HepG2 (cell line): ENCODE measurements around the gene DIPK1A. TPM values are rescaled to one million over a fixed set of nuclear protein-coding genes. Genes with fewer than 3 reads are reported as not detected.
A peak's percentile ranks its signal among the peaks of the same experiment; 100 is the strongest.

Experiments used
- ARNTL ChIP-seq: sonication (generic); formaldehyde crosslinking; IDR thresholded peaks from 2 replicates; pipeline ENCODE4 v1.4.0; 2020; ENCODE audit warnings: mild to moderate bottlenecking, missing genetic modification reagents
- ATF7-NPFF ChIP-seq: sonication (generic); formaldehyde crosslinking; IDR thresholded peaks from 2 replicates; pipeline ENCODE4 v1.8.1; 2023; ENCODE audit warnings: mild to moderate bottlenecking, low read depth, missing genetic modification reagents, moderate library complexity
- EP300 ChIP-seq, 3 experiments: sonication (generic) in 1 of 3; formaldehyde crosslinking in 1 of 3; IDR thresholded peaks; 2 replicates each; pipeline versions ENCODE4 v1.5.1 to v1.6.1; 2011 to 2020; ENCODE audit warnings: low read depth in 2 of 3, low read length in 2 of 3, borderline replicate concordance in 1 of 3, improper control_type of control experiment in 1 of 3, mild to moderate bottlenecking in 1 of 3, missing genetic modification reagents in 1 of 3, moderate library complexity in 1 of 3
- HNF4A ChIP-seq: sonication (generic); formaldehyde crosslinking; IDR thresholded peaks from 2 replicates; pipeline ENCODE4 v1.4.0; 2020; ENCODE audit warnings: missing genetic modification reagents
- HOXD1 ChIP-seq: sonication (generic); formaldehyde crosslinking; IDR thresholded peaks from 2 replicates; pipeline ENCODE4 v1.5.0; 2020; ENCODE audit warnings: missing genetic modification reagents
- IRF1 ChIP-seq: sonication (generic); formaldehyde crosslinking; IDR thresholded peaks from 2 replicates; pipeline ENCODE4 v1.4.0; 2020; ENCODE audit warnings: low read depth, mild to moderate bottlenecking, missing genetic modification reagents
- POLR2A ChIP-seq, 2 experiments: IDR thresholded peaks; 2 replicates each; pipeline ENCODE4 v1.6.1; 2011; ENCODE audit warnings: low read depth in 2 of 2, low read length in 2 of 2, mild to moderate bottlenecking in 1 of 2, moderate library complexity in 1 of 2; ENCODE audit not compliant: insufficient read depth in 1 of 2
- SP140L ChIP-seq: sonication (generic); formaldehyde crosslinking; IDR thresholded peaks from 2 replicates; pipeline ENCODE4 v1.4.0; 2020; ENCODE audit warnings: missing genetic modification reagents, borderline replicate concordance
- ZNF446 ChIP-seq: sonication (generic); formaldehyde crosslinking; IDR thresholded peaks from 2 replicates; pipeline ENCODE4 v1.5.0; 2020; ENCODE audit warnings: mild to moderate bottlenecking, missing genetic modification reagents
- ZNF451 ChIP-seq: sonication (generic); formaldehyde crosslinking; IDR thresholded peaks from 2 replicates; pipeline ENCODE4 v1.5.0; 2020; ENCODE audit warnings: mild to moderate bottlenecking, missing genetic modification reagents
- ZNF563 ChIP-seq: sonication (generic); formaldehyde crosslinking; IDR thresholded peaks from 2 replicates; pipeline ENCODE4 v1.8.0; 2022; ENCODE audit warnings: mild to moderate bottlenecking, moderate library complexity, missing genetic modification reagents
- ZNF773 ChIP-seq: sonication (generic); formaldehyde crosslinking; IDR thresholded peaks from 2 replicates; pipeline ENCODE4 v1.4.0; 2020; ENCODE audit warnings: missing genetic modification reagents, borderline replicate concordance
- ZNF781 ChIP-seq: sonication (generic); formaldehyde crosslinking; IDR thresholded peaks from 2 replicates; pipeline ENCODE4 v1.5.1; 2020; ENCODE audit warnings: borderline replicate concordance, mild to moderate bottlenecking, missing genetic modification reagents; ENCODE audit errors: not compliant biosample characterization
- ZSCAN29 ChIP-seq: sonication (generic); formaldehyde crosslinking; conservative IDR thresholded peaks from 2 replicates; pipeline ENCODE4 v1.4.0; 2020; ENCODE audit warnings: mild to moderate bottlenecking, missing genetic modification reagents
- polyA plus RNA-seq, 8 experiments: library from polyadenylated mRNA; depleted of rRNA in 3 of 8; stranded (reverse) in 7 of 8; unstranded in 1 of 8; fragments of >200 nt; fragmentation: Illumina TruSeq in 4 of 8; extraction: Trizol in 4 of 8; gene quantifications; 2 replicates each; pipeline versions ENCODE4 v1.2.1 to v1.2.3, GENCODE V29; 2011 to 2016; ENCODE audit warnings: low read depth in 4 of 8, missing spikeins in 1 of 8, mixed read lengths in 1 of 8; ENCODE audit not compliant: insufficient read depth in 1 of 8
- total RNA-seq, 5 experiments: library from RNA; depleted of rRNA; stranded (reverse); fragments of >200 nt; fragmentation: Illumina TruSeq; extraction: Trizol; gene quantifications; 2 replicates each; pipeline ENCODE4 v1.2.3, GENCODE V29; 2016; ENCODE audit warnings: low read depth in 1 of 5
- TF ChIP-seq, protein P1 (sequence below): sonication (generic); formaldehyde crosslinking; IDR thresholded peaks from 2 replicates; pipeline ENCODE4 v1.8.0; 2022; ENCODE audit warnings: mild to moderate bottlenecking, missing genetic modification reagents, moderate library complexity
- TF ChIP-seq, protein P2 (sequence below), 2 experiments: fragments of 450-650 bp in 1 of 2; sonication (generic) in 1 of 2; formaldehyde crosslinking; IDR thresholded peaks; 2 replicates each; pipeline versions ENCODE4 v1.5.0 to v1.8.0; 2020 to 2022; ENCODE audit warnings: mild to moderate bottlenecking in 1 of 2, missing genetic modification reagents in 1 of 2
- TF ChIP-seq, protein P3 (sequence below): sonication (generic); formaldehyde crosslinking; IDR thresholded peaks from 2 replicates; pipeline ENCODE4 v1.5.0; 2020; ENCODE audit warnings: mild to moderate bottlenecking, missing genetic modification reagents, borderline replicate concordance

DIPK1A gene
- total and polyA plus RNA-seq, 2 of the 13 experiments (the other 11 are each of a cell fraction or from before 2014, with no cell fraction given), result 8.4 TPM

GRCh38 chr1:92961131-92961895 lies at the start of gene DIPK1A (continued):
- TF ChIP-seq, protein P1, sequence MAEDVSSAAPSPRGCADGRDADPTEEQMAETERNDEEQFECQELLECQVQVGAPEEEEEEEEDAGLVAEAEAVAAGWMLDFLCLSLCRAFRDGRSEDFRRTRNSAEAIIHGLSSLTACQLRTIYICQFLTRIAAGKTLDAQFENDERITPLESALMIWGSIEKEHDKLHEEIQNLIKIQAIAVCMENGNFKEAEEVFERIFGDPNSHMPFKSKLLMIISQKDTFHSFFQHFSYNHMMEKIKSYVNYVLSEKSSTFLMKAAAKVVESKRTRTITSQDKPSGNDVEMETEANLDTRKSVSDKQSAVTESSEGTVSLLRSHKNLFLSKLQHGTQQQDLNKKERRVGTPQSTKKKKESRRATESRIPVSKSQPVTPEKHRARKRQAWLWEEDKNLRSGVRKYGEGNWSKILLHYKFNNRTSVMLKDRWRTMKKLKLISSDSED (CRISPR knock-in tag), result 0 out of 2 replicates have a peak, but pooled peaks have one; percentile 18
- TF ChIP-seq, protein P2, sequence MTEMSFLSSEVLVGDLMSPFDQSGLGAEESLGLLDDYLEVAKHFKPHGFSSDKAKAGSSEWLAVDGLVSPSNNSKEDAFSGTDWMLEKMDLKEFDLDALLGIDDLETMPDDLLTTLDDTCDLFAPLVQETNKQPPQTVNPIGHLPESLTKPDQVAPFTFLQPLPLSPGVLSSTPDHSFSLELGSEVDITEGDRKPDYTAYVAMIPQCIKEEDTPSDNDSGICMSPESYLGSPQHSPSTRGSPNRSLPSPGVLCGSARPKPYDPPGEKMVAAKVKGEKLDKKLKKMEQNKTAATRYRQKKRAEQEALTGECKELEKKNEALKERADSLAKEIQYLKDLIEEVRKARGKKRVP (CRISPR knock-in tag; IDR thresholded peaks at IDR 0.05), result no peak
- TF ChIP-seq SP140L (CRISPR knock-in tag) (no peak), IRF1 (CRISPR knock-in tag) (no peak), ARNTL (CRISPR knock-in tag) (no peak), EP300 (IDR thresholded peaks at IDR 0.05; ENCODE audit: low read depth in 2 of 2, low read length in 2 of 2) (no peak), EP300 (CRISPR knock-in tag; IDR thresholded peaks at IDR 0.05; ENCODE audit: borderline replicate concordance) (0 out of 2 replicates have a peak, but pooled peaks have one; percentile 9), POLR2A (IDR thresholded peaks at IDR 0.05; ENCODE audit: insufficient read depth in 1 of 2, low read depth in 2 of 2, low read length in 2 of 2) (peak; percentile 56 to 64), ZNF773 (CRISPR knock-in tag) (no peak), HOXD1 (CRISPR knock-in tag) (0 out of 2 replicates have a peak, but pooled peaks have one; percentile 29), ATF7-NPFF (CRISPR knock-in tag) (peak; percentile 71), ZNF446 (CRISPR knock-in tag) (0 out of 2 replicates have a peak, but pooled peaks have one; percentile 26), ZSCAN29 (CRISPR knock-in tag) (0 out of 2 replicates have a peak, but pooled peaks have one; percentile 65), ZNF563 (no peak), HNF4A (CRISPR knock-in tag) (no peak), ZNF781 (no peak), ZNF451 (CRISPR knock-in tag) (no peak)
- TF ChIP-seq, protein P3, sequence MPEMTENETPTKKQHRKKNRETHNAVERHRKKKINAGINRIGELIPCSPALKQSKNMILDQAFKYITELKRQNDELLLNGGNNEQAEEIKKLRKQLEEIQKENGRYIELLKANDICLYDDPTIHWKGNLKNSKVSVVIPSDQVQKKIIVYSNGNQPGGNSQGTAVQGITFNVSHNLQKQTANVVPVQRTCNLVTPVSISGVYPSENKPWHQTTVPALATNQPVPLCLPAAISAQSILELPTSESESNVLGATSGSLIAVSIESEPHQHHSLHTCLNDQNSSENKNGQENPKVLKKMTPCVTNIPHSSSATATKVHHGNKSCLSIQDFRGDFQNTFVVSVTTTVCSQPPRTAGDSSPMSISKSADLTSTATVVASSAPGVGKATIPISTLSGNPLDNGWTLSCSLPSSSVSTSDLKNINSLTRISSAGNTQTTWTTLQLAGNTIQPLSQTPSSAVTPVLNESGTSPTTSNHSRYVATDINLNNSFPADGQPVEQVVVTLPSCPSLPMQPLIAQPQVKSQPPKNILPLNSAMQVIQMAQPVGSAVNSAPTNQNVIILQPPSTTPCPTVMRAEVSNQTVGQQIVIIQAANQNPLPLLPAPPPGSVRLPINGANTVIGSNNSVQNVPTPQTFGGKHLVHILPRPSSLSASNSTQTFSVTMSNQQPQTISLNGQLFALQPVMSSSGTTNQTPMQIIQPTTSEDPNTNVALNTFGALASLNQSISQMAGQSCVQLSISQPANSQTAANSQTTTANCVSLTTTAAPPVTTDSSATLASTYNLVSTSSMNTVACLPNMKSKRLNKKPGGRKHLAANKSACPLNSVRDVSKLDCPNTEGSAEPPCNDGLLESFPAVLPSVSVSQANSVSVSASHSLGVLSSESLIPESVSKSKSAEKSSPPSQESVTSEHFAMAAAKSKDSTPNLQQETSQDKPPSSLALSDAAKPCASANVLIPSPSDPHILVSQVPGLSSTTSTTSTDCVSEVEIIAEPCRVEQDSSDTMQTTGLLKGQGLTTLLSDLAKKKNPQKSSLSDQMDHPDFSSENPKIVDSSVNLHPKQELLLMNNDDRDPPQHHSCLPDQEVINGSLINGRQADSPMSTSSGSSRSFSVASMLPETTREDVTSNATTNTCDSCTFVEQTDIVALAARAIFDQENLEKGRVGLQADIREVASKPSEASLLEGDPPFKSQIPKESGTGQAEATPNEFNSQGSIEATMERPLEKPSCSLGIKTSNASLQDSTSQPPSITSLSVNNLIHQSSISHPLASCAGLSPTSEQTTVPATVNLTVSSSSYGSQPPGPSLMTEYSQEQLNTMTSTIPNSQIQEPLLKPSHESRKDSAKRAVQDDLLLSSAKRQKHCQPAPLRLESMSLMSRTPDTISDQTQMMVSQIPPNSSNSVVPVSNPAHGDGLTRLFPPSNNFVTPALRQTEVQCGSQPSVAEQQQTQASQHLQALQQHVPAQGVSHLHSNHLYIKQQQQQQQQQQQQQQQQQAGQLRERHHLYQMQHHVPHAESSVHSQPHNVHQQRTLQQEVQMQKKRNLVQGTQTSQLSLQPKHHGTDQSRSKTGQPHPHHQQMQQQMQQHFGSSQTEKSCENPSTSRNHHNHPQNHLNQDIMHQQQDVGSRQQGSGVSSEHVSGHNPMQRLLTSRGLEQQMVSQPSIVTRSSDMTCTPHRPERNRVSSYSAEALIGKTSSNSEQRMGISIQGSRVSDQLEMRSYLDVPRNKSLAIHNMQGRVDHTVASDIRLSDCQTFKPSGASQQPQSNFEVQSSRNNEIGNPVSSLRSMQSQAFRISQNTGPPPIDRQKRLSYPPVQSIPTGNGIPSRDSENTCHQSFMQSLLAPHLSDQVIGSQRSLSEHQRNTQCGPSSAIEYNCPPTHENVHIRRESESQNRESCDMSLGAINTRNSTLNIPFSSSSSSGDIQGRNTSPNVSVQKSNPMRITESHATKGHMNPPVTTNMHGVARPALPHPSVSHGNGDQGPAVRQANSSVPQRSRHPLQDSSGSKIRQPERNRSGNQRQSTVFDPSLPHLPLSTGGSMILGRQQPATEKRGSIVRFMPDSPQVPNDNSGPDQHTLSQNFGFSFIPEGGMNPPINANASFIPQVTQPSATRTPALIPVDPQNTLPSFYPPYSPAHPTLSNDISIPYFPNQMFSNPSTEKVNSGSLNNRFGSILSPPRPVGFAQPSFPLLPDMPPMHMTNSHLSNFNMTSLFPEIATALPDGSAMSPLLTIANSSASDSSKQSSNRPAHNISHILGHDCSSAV (CRISPR knock-in tag), result no peak
